ENCODE data around the gene BMP8B. TPM values are rescaled to one million over a fixed set of nuclear protein-coding genes. Genes with fewer than 3 reads are reported as not detected.
"Not testable (repeated sequence)": the region's sequence is repeated elsewhere in the genome, so short reads cannot be mapped to it uniquely, and the experiment has no call there.

The BMP8B gene
- total and polyA plus RNA-seq, 8 donors = 1.4 to 6.4 (median 3.5) TPM

DNA sequence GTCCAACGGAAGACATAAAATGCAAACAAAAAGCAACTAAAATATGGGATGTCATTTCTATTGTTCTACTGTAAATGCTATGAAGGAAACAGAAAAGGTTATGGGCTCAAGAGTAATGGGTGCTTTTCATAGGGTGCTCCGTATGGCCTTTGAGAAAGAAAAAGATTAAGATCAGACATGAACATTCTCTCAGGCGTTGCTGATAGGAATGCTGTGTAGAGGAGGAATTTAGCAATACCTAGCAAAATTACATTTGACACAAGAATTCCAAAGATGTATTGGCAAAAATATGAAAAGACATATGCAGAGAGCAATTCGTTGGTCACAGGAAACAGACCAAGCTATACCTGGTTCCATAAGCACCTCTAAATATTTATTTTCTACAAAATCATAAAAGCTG, 11.8 kb downstream of the BMP8B start:
- WGBS, 2 donors = 78 to 82% methylated on average over 4 of the region's 4 CpGs
- DNase-seq = no peak
- Histone ChIP-seq H3K27ac (no peak overlapping the region), H3K36me3 (no peaks in the 10 kb centered on the region), H3K4me3 (no peak overlapping the region), H3K4me1 (no peaks in the 10 kb centered on the region), H3K27me3 (no peaks in the 10 kb centered on the region), H3K9me3 (no peaks in the 10 kb centered on the region)
- intact Hi-C loops (cut with DNase I) = no loop called here
- no peak for ATAC-seq
- FAIRE-seq = no peak
- TF ChIP-seq, protein P1, sequence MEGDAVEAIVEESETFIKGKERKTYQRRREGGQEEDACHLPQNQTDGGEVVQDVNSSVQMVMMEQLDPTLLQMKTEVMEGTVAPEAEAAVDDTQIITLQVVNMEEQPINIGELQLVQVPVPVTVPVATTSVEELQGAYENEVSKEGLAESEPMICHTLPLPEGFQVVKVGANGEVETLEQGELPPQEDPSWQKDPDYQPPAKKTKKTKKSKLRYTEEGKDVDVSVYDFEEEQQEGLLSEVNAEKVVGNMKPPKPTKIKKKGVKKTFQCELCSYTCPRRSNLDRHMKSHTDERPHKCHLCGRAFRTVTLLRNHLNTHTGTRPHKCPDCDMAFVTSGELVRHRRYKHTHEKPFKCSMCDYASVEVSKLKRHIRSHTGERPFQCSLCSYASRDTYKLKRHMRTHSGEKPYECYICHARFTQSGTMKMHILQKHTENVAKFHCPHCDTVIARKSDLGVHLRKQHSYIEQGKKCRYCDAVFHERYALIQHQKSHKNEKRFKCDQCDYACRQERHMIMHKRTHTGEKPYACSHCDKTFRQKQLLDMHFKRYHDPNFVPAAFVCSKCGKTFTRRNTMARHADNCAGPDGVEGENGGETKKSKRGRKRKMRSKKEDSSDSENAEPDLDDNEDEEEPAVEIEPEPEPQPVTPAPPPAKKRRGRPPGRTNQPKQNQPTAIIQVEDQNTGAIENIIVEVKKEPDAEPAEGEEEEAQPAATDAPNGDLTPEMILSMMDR (IDR thresholded peaks at IDR 0.05) = no peak

DNA sequence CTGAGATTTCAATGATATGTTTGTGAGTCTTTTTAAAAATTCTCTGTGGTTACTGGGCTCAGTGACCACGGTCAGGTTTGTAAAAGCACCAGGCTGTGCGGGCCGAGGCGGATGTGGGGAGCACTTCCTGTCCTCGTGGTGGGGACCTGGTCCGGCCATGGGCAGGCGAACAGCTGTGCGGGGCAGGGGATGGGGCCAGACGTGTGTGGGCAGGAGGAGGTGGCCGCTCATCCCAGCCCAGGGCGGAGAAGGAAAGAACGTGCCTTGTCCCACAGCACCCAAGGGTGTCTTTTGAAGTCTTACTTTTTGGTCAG, 12.3 kb downstream of the BMP8B start:
- Histone ChIP-seq H3K27me3 (no peaks in the 10 kb centered on the region), H3K27ac (no peak overlapping the region), H3K36me3 (no peaks in the 10 kb centered on the region), H3K4me1 (no peaks in the 10 kb centered on the region), H3K4me3 (no peak overlapping the region), H3K9me3 (no peaks in the 10 kb centered on the region)
- 87 to 91% methylated on average over 12 of the region's 12 CpGs for WGBS, 2 donors
- TF ChIP-seq, protein P1 (IDR thresholded peaks at IDR 0.05) = no peak
- peak in 1 of 6 donors; percentile 56 for DNase-seq
- peak in 1 of 4 donors; percentile 34 for ATAC-seq
- no peak for FAIRE-seq
- intact Hi-C loops (cut with DNase I) = no loop called here

DNA sequence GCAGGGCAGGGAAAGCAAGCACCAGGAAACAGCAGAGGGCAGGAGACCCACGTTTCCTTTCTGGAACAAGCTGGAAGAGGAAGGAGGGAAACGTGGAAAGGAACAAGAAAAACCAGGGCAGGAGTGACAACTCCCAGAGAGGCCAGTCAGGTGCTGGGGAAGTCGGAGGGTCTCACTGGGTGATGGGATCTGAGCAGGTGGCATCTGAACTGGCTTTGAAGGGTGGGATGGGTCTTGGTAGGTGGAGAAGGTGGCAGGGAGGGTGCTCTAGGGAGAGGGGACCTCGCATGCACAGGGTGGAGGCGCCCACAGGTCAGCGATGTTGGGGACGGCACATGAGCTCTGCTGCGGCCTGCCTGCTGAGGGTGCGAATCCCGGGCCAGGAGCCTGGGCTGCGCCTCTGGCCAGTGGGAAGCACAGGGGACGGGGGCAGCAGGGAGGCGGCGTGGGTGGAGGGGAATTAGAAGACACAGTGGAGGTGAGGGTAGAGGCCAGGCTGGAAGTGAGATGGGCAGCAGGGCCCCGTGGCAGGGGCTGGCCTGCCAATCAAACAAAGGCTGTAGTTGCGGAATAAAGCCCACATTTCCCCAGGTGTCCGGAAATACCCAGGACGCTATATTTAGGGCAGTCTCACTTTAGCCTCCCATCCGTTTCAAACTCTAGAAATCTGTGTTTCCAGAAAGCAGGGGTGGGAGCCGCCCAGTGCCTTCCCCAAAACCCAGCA, 12.8 kb downstream of the BMP8B start:
- H3K4me3 ChIP-seq; intact Hi-C loops (cut with DNase I); H3K36me3 ChIP-seq; H3K27me3 ChIP-seq; FAIRE-seq; H3K4me1 ChIP-seq; H3K27ac ChIP-seq; H3K9me3 ChIP-seq; ATAC-seq: not testable (repeated sequence)
- DNase-seq = peak in 1 of 6 donors; percentile 48
- 88 to 97% methylated on average over 15 to 16 of the region's 20 CpGs for WGBS, 2 donors

DNA sequence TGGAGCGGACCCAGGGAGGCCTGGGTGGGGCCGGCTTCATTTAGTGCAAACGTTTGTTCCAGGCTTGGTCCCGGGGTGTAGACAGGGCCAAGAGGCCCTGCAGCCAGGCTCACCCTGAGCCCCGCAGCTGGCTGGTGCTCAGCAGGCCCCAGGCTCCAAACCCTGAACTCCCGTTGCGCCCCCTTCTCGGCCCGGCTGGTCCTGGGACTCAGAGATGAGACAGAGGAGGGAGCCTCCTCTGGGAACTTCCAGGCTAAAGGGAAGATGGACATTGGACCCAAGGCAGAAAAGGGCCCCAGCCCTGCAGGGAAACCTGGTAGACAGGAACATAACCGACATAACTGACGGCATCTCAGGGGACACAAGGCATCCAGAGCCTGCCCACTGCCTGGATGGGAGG, 13.5 kb downstream of the BMP8B start:
- H3K4me3 ChIP-seq; intact Hi-C loops (cut with DNase I); H3K4me1 ChIP-seq; H3K27me3 ChIP-seq; H3K27ac ChIP-seq; H3K36me3 ChIP-seq; ATAC-seq; FAIRE-seq; H3K9me3 ChIP-seq: not testable (repeated sequence)
- 90 to 93% methylated on average over 11 of the region's 11 CpGs for WGBS, 2 donors
- DNase-seq = peak in 1 of 6 donors; percentile 31

DNA sequence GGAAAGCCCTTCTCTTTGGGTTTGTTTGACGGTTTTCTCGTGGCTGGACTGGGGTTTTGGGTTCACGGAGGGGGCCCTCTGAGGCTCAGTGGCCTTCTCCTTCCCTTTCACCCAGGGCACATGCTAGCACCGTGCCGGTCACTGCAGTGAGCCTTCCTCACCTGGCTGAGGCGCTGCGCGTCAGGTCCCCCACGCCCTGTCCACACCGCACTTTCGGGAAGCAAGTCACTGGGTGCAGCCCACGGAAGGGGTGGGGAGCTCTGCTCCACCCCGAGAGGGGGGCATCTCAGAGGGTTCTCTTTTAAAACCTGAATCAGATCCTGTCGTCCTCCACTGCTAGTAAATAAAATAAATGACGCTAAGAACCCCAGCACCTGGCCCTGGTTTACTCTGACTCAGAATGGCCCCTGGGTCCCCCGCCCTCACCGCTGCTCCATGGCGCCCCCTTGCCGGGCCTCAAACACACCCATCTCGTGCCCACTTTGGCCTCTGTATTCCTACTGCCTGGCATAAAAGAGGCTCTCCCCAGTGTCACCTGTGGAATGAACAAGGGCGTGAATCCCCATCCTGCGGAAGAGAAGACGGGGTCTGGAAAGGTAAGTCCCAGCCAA, 15.2 kb downstream of the BMP8B start:
- WGBS, 2 donors = 67 to 73% methylated on average over 1 to 3 of the region's 23 CpGs
- ATAC-seq = not testable (repeated sequence)

DNA sequence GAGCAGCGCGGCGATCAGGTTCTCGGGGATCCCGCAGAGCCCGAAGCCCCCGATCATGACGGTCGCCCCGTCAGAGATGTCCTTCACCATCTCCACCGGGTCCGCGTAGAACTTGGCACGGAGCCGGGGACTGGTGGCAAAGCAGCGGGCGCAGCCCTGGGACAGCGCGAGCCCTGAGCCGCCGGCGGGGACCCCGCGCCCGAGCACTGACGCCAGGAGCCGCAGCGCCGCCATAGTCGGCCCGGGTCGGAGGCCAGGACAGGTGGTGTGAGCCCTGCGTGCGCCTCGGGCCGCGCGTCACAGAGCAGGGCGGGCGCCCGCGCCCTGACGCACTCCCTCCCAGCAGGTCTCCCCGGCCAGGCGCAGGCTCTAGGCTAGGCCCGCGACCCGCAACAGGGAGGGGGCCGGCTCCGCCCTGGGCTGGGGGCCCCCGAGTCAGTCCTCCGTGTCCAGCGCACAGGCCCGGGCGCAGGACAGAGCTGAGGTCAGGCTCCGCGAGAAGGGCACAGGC, 17.6 kb downstream of the BMP8B start, which contains the start of gene OXCT2:
Gene OXCT2 (minus strand): TSS at position 327 of the 511 bp plus-strand sequence. CDS start 93 bp downstream, at position 234.
- H3K4me3 ChIP-seq; H3K9me3 ChIP-seq; intact Hi-C loops (cut with DNase I); H3K4me1 ChIP-seq; H3K27ac ChIP-seq; H3K27me3 ChIP-seq; H3K36me3 ChIP-seq; FAIRE-seq: not testable (repeated sequence)
- 45% methylated on average over 11 to 51 of the region's 57 CpGs for WGBS, 2 donors
- peak in 3 of 4 donors; percentile 33 to 64 (median 60) for ATAC-seq
- peak in 1 of 6 donors; percentile 52 for DNase-seq

More for the DNA sequence above, 15.2 kb downstream of the BMP8B start:
- H3K9me3 ChIP-seq; DNase-seq; intact Hi-C loops (cut with DNase I); H3K4me1 ChIP-seq; H3K27ac ChIP-seq; FAIRE-seq; H3K36me3 ChIP-seq; H3K27me3 ChIP-seq; H3K4me3 ChIP-seq: not testable (repeated sequence)

DNA sequence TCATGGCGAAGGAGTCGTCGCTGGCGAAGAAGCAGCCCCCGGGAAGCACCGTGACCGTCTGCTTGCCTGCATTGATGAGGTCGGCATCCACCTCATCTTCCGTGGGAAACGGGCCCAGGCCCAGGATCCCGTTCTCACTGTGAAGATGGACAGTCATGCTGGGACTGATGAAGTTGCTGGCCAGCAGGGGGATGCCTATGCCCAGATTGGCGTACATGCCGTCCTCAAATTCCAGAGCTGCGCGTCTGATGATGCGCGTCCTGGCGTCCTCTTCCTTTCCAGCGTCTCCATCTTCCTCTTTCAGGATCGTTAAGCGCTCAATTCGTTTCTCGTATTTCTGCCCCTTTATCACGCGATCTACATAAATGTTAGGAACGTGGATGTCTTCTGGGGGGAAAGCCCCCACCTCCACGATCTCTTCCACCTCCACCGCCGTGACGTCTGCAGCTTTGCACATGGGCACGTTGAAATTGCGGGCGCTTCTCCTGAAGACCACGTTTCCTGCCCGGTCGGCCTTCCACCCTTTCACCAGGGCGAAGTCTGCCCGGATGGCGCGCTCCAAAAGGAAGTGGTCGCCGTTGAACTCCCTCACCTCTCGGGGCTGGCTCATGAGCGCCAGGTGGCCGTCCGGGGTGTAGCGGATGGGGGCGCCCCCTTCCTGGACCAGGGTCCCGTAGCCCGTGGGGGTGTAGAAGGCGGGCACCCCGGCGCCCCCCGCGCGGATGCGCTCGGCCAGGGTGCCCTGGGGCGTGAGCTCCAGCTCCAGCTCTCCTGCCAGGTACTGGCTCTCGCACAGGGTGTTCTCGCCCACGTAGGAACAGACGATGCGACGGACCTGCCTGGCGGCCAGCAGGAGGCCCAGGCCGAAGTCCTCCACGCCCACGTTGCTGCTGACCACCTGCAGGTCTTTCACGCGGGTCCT, 18.3 kb downstream of the BMP8B start:
- H3K9me3 ChIP-seq; H3K27ac ChIP-seq; H3K27me3 ChIP-seq; H3K4me1 ChIP-seq; intact Hi-C loops (cut with DNase I); FAIRE-seq; DNase-seq; H3K4me3 ChIP-seq; H3K36me3 ChIP-seq: not testable (repeated sequence)
- ATAC-seq = peak in 3 of 4 donors; percentile 8 to 29 (median 17)
- WGBS, 2 donors = 52 to 67% methylated on average over 12 to 22 of the region's 71 CpGs

DNA sequence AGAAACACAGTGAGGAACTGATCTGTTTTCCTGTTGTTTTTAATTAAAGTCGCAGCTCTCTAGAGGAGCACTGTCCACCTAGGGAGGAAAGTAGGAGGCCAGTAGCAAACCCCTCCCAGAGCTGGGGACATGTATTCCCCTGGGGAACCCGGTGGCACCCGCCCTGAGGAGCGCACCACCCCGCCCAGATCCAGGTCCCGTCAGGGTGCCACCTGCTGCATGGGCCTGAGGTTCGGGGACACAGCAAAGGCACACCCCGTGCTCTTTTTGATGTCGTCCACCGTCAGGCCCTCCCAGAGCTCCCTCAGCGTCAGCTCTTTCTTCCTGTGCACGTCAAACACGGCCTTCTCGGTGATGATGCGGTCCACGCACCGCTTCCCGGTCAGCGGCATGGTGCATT, 19.2 kb downstream of the BMP8B start:
- FAIRE-seq; H3K27me3 ChIP-seq; intact Hi-C loops (cut with DNase I); H3K4me3 ChIP-seq; H3K36me3 ChIP-seq; H3K27ac ChIP-seq; H3K9me3 ChIP-seq; H3K4me1 ChIP-seq; ATAC-seq: not testable (repeated sequence)
- WGBS, 2 donors = 89 to 90% methylated on average over 17 to 18 of the region's 19 CpGs
- peak in 1 of 6 donors; percentile 13 for DNase-seq

DNA sequence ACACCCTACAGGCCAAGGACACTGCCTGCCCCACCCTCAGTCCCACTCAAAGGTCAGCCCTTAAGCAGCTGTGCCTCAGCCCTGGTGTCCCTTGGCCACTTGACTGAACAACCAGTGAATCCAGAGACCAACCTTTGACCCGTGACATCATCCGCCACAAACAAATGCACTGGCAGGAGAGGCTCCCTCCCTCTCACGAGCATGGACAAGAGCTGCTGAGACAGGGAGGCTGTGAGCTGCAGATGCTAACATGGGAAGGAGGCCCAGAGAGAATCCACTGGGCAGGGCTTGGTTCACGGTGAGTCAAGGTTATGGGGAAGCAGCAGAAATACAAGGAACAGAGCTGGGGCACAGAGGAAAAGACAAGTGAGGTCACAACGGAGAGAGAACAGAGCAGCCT, 22.2 kb downstream of the BMP8B start:
- H3K36me3 ChIP-seq; H3K9me3 ChIP-seq; FAIRE-seq; intact Hi-C loops (cut with DNase I); H3K27ac ChIP-seq; DNase-seq; H3K27me3 ChIP-seq; H3K4me1 ChIP-seq; H3K4me3 ChIP-seq: not testable (repeated sequence)
- ATAC-seq = peak; percentile 18 to 69 (median 40)
- 24 to 33% methylated on average over 1 of the region's 5 CpGs for WGBS, 2 donors

Data from pancreas (tissue), 10 donors.